Pancreas (tissue), 10 donors: Measurements from ENCODE around the gene CNTNAP5. TPM values are rescaled to one million over a fixed set of nuclear protein-coding genes. Genes with fewer than 3 reads are reported as not detected.

Experiments
- ATAC-seq, 4 donors: fragments of 200-7000 bp; cut with Tn5 transposase; one replicate each; pipeline versions ENCODE4 v1.8.0 to v1.9.1; 2020; ENCODE audit warnings: mild to moderate bottlenecking in 4 of 4, moderate library complexity in 4 of 4
- DNase-seq, 6 donors: peaks; one replicate each; pipeline ENCODE4 v3.0.0-alpha.2; 2020
- FAIRE-seq: peaks from 2 replicates; lab custom pipeline; 2012; peaks lifted over from hg19 to GRCh38; lab: Jason Lieb, UNC
- H3K27ac ChIP-seq, 4 donors: fragments of 200-600 bp; sonication (generic); 1 replicate in 3 of 4; 2 replicates in 1 of 4; pipeline versions ENCODE4 v1.5.0 to v1.8.0; 2020
- H3K27me3 ChIP-seq, 4 donors: fragments of 200-600 bp; one replicate each; pipeline ENCODE4 v1.8.0; 2021
- H3K36me3 ChIP-seq, 3 donors: fragments of 200-600 bp; sonication (generic) in 1 of 3; one replicate each; pipeline versions ENCODE4 v1.5.0 to v1.8.0; 2020 to 2021
- H3K4me1 ChIP-seq, 3 donors: fragments of 200-600 bp; one replicate each; pipeline ENCODE4 v1.8.0; 2021
- H3K4me3 ChIP-seq, 4 donors: fragments of 200-600 bp; sonication (generic) in 2 of 4; one replicate each; pipeline versions ENCODE4 v1.5.0 to v1.8.0; 2020 to 2021
- H3K9me3 ChIP-seq, 4 donors: fragments of 200-600 bp; one replicate each; pipeline ENCODE4 v1.8.0; 2021
- WGBS, 2 donors: extraction: QIAGEN DNeasy Blood & Tissue Kit; methylation state at CpG; one replicate each; pipeline ENCODE4 v1.1.7; 2013; 5-methylcytosine and 5-hydroxymethylcytosine counted together
- intact Hi-C, 3 donors: fragments of 100-400 bp; cut with DNase I; formaldehyde crosslinking; loops; one replicate each; pipeline versions ENCODE4 v1.11.1 to v1.14.2; 2022
- polyA plus RNA-seq, 2 donors: library from polyadenylated mRNA; stranded (reverse); fragments of 200-250 nt; gene quantifications; one replicate each; pipeline ENCODE4 v1.2.3, GENCODE V29; 2013
- total RNA-seq, 6 donors: library from RNA; stranded (reverse); fragmentation: NEBNext Ultra II Directional in 4 of 6; extraction: Animal tissue kit (Norgen Biotek cat#: 25700) in 4 of 6; gene quantifications; one replicate each; pipeline versions ENCODE4 v1.2.1 to v1.2.4, GENCODE V29; 2021 to 2023
- TF ChIP-seq, protein P1 (sequence below), 4 donors: fragments of 200-600 bp; sonication (generic) in 3 of 4; IDR thresholded peaks; one replicate each; pipeline versions ENCODE4 v1.5.0 to v1.8.0; 2021; ENCODE audit warnings: antibody characterized with exemption in 4 of 4
- donor health status: healthy with polysubstance abuse.
- donor health status: DM: no; HTN: no; CAD: no; lungs with moderate emphysema.
- donor health status: DM: no; HTN: no; CAD: no.
- donor health status: control.
- donor health status: control.
- donor health status: Bipolar disorder and iron deficiency.
- donor health status: DM: yes; HTN: yes; CAD: no.
- donor health status: DM: no; HTN: no; CAD: no.
- donor health status: DM: no; HTN: no; CAD: no.
- donor health status: DM: yes; HTN: yes; CAD: no.

CNTNAP5 gene
- total and polyA plus RNA-seq, 8 donors, result 0.05 to 0.43 (median 0.12) TPM

DNA sequence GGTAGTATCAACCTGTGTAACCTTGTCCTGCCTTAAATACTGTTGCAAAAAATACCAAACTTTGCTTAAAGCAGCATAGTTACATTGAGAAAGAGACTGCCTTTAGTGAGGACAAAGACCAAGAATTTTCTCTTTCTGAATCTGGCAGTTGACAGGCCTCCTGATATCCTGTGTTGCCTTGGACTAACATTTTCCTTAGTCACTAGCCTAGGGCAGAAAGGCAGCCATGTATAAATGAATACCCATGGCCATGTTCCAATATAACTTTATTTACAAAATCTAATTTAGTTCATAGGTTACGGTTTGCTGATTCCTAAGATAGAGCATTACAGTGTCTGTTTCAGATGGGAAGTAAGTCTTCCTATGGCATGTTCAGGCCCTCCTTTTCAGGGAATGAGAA lies 895.4 kb downstream of the CNTNAP5 start:
- Histone ChIP-seq H3K27ac (no peak overlapping the region), H3K4me1 (no peaks in the 10 kb centered on the region), H3K9me3 (no peaks in the 10 kb centered on the region), H3K27me3 (no peaks in the 10 kb centered on the region), H3K4me3 (no peak overlapping the region), H3K36me3 (no peaks in the 10 kb centered on the region)
- ATAC-seq (no peak), DNase-seq (no peak), FAIRE-seq (no peak)
- TF ChIP-seq, protein P1, sequence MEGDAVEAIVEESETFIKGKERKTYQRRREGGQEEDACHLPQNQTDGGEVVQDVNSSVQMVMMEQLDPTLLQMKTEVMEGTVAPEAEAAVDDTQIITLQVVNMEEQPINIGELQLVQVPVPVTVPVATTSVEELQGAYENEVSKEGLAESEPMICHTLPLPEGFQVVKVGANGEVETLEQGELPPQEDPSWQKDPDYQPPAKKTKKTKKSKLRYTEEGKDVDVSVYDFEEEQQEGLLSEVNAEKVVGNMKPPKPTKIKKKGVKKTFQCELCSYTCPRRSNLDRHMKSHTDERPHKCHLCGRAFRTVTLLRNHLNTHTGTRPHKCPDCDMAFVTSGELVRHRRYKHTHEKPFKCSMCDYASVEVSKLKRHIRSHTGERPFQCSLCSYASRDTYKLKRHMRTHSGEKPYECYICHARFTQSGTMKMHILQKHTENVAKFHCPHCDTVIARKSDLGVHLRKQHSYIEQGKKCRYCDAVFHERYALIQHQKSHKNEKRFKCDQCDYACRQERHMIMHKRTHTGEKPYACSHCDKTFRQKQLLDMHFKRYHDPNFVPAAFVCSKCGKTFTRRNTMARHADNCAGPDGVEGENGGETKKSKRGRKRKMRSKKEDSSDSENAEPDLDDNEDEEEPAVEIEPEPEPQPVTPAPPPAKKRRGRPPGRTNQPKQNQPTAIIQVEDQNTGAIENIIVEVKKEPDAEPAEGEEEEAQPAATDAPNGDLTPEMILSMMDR (IDR thresholded peaks at IDR 0.05), result no peak
- WGBS, 2 donors, result 79 to 86% methylated on average over 1 of the region's 1 CpG
- intact Hi-C loops, result no loop called here

DNA sequence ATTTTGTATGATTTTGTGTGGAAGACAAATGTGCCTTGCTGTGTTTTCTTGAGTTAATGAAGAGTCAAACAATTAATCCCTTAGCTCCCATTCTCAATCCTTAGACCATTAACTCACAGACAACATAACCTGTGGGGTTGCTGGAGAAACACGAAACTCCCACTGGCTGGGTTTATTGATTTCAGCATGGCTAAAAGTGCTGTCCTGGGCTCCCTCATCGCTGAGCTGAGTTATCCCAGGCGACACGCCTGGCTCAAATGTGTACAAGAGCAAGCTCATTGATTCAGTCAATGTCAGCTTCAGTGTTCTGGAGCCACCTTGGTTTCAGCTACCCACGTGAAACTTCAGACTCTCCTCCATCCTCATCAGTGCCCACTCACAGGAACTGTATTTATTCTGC lies 896.1 kb downstream of the CNTNAP5 start:
- no peak overlapping the region for H3K27ac ChIP-seq
- DNase-seq (no peak), ATAC-seq (no peak), FAIRE-seq (no peak)
- no peaks in the 10 kb centered on the region for H3K36me3 ChIP-seq
- H3K27me3 ChIP-seq, result no peaks in the 10 kb centered on the region
- intact Hi-C loops, result no loop called here
- H3K9me3 ChIP-seq, result no peaks in the 10 kb centered on the region
- TF ChIP-seq, protein P1 (IDR thresholded peaks at IDR 0.05), result no peak
- H3K4me1 ChIP-seq, result no peaks in the 10 kb centered on the region
- WGBS, 2 donors, result 49 to 57% methylated on average over 5 of the region's 5 CpGs
- H3K4me3 ChIP-seq, result no peak overlapping the region

DNA sequence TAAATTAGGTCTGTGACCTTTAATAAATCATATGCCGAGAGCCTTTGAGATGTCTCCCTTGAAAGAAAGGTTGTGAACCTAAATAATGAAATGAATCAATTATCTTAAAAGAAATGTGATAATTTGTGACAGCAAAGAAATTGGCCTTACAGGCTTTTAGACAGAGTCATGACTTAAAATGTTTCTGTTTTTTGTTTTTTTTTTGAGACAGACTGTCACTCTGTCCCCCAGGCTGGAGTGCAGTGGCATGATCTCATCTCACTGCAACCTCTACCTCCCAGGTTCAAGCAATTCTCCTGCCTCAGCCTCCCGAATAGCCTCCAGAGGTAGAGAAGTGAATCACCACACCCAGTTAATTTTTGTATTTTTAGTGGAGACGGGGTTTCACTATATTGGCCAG lies 898.0 kb downstream of the CNTNAP5 start:
- TF ChIP-seq, protein P1 (IDR thresholded peaks at IDR 0.05), result no peak
- no peak overlapping the region for H3K4me3 ChIP-seq
- no peak overlapping the region for H3K27ac ChIP-seq
- no peaks in the 10 kb centered on the region for H3K4me1 ChIP-seq
- no peaks in the 10 kb centered on the region for H3K36me3 ChIP-seq
- no peak for FAIRE-seq
- WGBS, 2 donors, result 87 to 93% methylated on average over 3 of the region's 3 CpGs
- intact Hi-C loops, result no loop called here
- DNase-seq, result no peak
- H3K27me3 ChIP-seq, result no peaks in the 10 kb centered on the region
- ATAC-seq, result no peak
- H3K9me3 ChIP-seq, result no peaks in the 10 kb centered on the region

DNA sequence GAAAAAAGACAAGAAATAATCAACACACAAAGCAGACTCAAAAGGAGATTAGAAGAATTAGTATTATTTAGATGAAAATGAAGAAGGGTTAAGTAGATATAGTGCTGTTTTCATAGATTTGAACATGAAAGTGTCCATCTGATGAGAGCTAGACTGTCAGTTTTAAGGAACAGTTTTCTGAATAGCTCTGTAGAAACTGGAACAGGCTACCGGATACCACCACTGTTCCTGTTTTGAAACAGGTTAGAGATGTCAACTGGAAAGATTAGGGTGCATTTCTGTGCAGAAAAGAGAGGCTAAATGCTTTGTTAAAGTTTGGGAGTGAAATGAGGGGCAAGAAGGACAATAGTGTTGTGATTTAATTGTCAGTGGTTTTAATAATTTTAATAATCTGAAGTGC lies 908.8 kb downstream of the CNTNAP5 start:
- no peaks in the 10 kb centered on the region for H3K4me1 ChIP-seq
- H3K27me3 ChIP-seq, result no peaks in the 10 kb centered on the region
- no peaks in the 10 kb centered on the region for H3K36me3 ChIP-seq
- H3K27ac ChIP-seq, result no peak overlapping the region
- intact Hi-C loops, result no loop called here
- no peak overlapping the region for H3K4me3 ChIP-seq
- WGBS, 2 donors, result 63 to 88% methylated on average over 1 of the region's 1 CpG
- FAIRE-seq, result no peak
- DNase-seq, result no peak
- H3K9me3 ChIP-seq, result no peaks in the 10 kb centered on the region
- TF ChIP-seq, protein P1 (IDR thresholded peaks at IDR 0.05), result no peak
- ATAC-seq, result no peak

DNA sequence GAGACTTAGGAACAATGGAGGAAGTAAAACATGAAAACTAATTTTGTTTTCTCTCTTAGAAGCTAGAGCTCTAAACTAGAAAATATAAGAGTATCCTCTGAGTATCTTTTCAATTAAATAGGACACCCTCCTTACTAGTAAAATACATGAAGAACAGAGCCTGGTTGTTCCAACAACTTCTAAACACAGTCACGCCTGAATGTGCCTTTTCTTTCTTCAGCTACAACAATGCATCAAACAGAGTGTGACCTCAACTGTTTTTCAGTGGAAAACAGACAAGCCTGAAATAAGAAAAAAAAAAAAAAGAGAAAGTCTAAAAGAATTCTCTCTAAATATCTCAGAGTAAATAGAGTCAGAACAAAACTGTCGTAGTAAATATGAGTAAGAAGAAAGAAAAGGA lies 928.8 kb downstream of the CNTNAP5 start:
- Histone ChIP-seq H3K9me3 (no peaks in the 10 kb centered on the region), H3K36me3 (no peaks in the 10 kb centered on the region), H3K27me3 (no peaks in the 10 kb centered on the region), H3K27ac (no peak overlapping the region), H3K4me1 (no peaks in the 10 kb centered on the region), H3K4me3 (no peak overlapping the region)
- WGBS, 2 donors, result 83 to 87% methylated on average over 2 of the region's 2 CpGs
- ATAC-seq (no peak), DNase-seq (no peak), FAIRE-seq (no peak)
- TF ChIP-seq, protein P1 (IDR thresholded peaks at IDR 0.05), result no peak
- intact Hi-C loops, result no loop called here
